ENCODE data around the gene LYSET.
"Not testable (repeated sequence)": the region's sequence is repeated elsewhere in the genome, so short reads cannot be mapped to it uniquely, and the experiment has no call there.

Gene LYSET

GRCh38 chr14:93159625-93160352, 25.3 kb upstream of the LYSET start:
- H3K27ac Mint-ChIP-seq; ATAC-seq (replicated peaks); H3K4me3 Mint-ChIP-seq; H3K9me3 Mint-ChIP-seq; H3K27me3 Mint-ChIP-seq; H3K36me3 Mint-ChIP-seq; DNase-seq; H3K4me1 Mint-ChIP-seq: not testable (repeated sequence)

- no peaks in the 10 kb centered on the region for H3K27me3 Mint-ChIP-seq
- DNase-seq (no peak), ATAC-seq (replicated peaks) (peak in 1 of 2 donors; percentile 53)
- H3K36me3 Mint-ChIP-seq = no peaks in the 10 kb centered on the region
- H3K4me1 Mint-ChIP-seq = no peaks in the 10 kb centered on the region
- no peak overlapping the region for H3K4me3 Mint-ChIP-seq
- H3K27ac Mint-ChIP-seq = no peak overlapping the region
- H3K9me3 Mint-ChIP-seq = no peaks in the 10 kb centered on the region
Measured at GRCh38 chr14:93160353-93160801, 24.7 kb upstream of the LYSET start.

GRCh38 chr14:93161411-93161940, 23.6 kb upstream of the LYSET start:
- H3K4me3 Mint-ChIP-seq = no peak overlapping the region
- H3K36me3 Mint-ChIP-seq = no peaks in the 10 kb centered on the region
- H3K27me3 Mint-ChIP-seq = no peaks in the 10 kb centered on the region
- H3K9me3 Mint-ChIP-seq = no peaks in the 10 kb centered on the region
- no peak for DNase-seq
- H3K4me1 Mint-ChIP-seq = no peaks in the 10 kb centered on the region
- ATAC-seq (replicated peaks) = no peak
- no peak overlapping the region for H3K27ac Mint-ChIP-seq

- Mint-ChIP-seq H3K4me1 (no peaks in the 10 kb centered on the region), H3K36me3 (no peaks in the 10 kb centered on the region), H3K27ac (no peak overlapping the region), H3K4me3 (no peak overlapping the region), H3K9me3 (no peaks in the 10 kb centered on the region), H3K27me3 (no peaks in the 10 kb centered on the region)
- DNase-seq (no peak), ATAC-seq (replicated peaks) (no peak)
Measured at GRCh38 chr14:93163564-93163963, 21.6 kb upstream of the LYSET start.

DNA sequence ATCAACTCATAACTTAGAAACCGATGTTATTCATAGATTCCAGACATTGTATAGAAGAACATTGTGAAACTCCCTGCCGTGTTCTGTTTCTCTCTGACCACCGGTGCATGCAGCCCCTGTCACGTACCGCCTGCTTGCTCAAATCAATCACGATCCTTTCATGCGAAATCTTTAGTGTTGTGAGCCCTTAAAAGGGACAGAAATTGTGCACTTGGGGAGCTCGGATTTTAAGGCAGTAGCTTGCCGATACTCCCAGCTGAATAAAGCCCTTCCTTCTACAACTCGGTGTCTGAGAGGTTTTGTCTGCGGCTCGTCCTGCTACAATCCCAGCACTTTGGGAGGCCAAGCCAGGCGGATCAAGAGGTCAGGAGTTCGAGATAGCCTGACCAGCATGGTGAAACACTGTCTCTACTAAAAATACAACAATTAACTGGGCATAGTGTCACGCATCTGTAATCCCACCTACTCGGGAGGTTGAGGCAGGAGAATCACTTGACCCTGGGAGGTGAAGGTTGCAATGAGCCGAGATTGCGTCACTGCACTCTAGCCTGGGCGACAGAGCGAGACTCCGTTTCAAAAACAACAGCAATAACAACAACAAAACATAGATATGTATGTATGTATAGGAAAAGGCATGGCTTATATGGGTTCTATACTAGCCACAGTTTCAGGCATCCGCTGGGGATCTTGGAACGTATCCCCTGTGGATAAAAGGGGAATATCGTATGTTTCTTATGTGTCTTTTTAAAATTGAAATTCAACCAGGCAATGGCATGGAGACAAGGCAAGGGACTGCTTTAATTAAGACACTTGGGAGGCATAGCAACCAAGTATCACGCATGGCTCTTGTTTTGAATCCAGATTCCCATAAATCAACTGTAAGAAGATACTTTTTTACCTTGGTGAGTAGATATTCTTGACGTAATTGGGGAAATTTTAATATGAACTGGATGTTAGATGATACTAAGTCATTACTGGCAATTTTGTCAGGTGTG, 19.5 kb upstream of the LYSET start:
- not testable (repeated sequence) for H3K9me3 Mint-ChIP-seq, H3K4me3 Mint-ChIP-seq, DNase-seq

GRCh38 chr14:93168610-93169009, 16.5 kb upstream of the LYSET start:
- H3K27me3 Mint-ChIP-seq; ATAC-seq (replicated peaks); H3K9me3 Mint-ChIP-seq; H3K4me3 Mint-ChIP-seq; H3K4me1 Mint-ChIP-seq; H3K36me3 Mint-ChIP-seq; H3K27ac Mint-ChIP-seq; DNase-seq: not testable (repeated sequence)

More for the DNA sequence above, 19.5 kb upstream of the LYSET start:
- H3K27ac Mint-ChIP-seq; H3K36me3 Mint-ChIP-seq; ATAC-seq (replicated peaks); H3K4me1 Mint-ChIP-seq; H3K27me3 Mint-ChIP-seq: not testable (repeated sequence)

DNA sequence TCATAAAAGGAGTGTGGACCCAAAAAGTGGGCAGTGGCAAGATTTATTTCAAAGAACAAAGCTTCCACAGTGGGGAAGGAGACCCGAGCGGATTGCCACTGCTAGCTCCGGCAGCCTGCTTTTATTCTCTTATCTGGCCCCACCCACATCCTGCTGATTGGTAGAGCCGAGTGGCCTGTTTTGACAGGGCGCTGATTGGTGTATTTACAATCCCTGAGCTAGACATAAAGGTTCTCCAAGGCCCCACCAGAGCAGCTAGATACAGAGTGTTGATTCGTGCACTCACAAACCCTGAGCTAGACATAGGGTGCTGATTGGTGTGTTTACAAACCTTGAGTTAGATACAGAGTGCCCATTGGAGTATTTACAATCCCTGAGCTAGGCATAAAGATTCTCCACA, 15.5 kb upstream of the LYSET start:
- not testable (repeated sequence) for H3K27ac Mint-ChIP-seq; H3K4me3 Mint-ChIP-seq; H3K36me3 Mint-ChIP-seq; DNase-seq; ATAC-seq (replicated peaks); H3K4me1 Mint-ChIP-seq; H3K9me3 Mint-ChIP-seq
- peaks cover 0 to 10% of the 10 kb centered on the region in 2 donors for H3K27me3 Mint-ChIP-seq

- not testable (repeated sequence) for ATAC-seq (replicated peaks); H3K9me3 Mint-ChIP-seq; H3K4me1 Mint-ChIP-seq; H3K27ac Mint-ChIP-seq; DNase-seq; H3K4me3 Mint-ChIP-seq; H3K36me3 Mint-ChIP-seq
- H3K27me3 Mint-ChIP-seq = peaks cover 0 to 10% of the 10 kb centered on the region in 2 donors
Measured at GRCh38 chr14:93170141-93170540, 15.0 kb upstream of the LYSET start.

DNA sequence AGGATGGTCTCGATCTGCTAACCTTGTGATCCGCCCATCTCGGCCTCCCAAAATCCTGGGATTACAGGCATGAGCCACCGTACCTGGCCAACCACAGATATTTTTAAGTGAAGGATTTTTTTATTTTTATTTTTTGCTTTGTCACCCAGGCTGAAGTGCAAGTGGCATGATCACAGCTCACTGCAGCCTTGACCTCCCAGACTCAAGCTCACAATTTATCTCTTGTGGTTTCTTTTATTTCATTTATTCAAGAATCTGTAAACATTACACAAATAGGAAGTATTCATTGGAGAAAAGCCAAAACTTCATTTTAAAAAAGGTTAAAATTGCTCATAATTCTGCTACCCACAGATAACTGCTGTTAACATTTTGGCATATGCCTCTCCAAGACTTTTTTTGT, 13.7 kb upstream of the LYSET start:
- Mint-ChIP-seq H3K27ac (no peak overlapping the region), H3K4me3 (no peak overlapping the region), H3K4me1 (no peaks in the 10 kb centered on the region), H3K36me3 (no peaks in the 10 kb centered on the region), H3K27me3 (peaks cover 0 to 10% of the 10 kb centered on the region in 2 donors), H3K9me3 (peaks cover 0 to 1% of the 10 kb centered on the region in 2 donors)
- DNase-seq = no peak
- ATAC-seq (replicated peaks) = no peak

- Mint-ChIP-seq H3K27me3 (peaks cover 0 to 10% of the 10 kb centered on the region in 2 donors), H3K4me1 (no peaks in the 10 kb centered on the region), H3K9me3 (peaks cover 0 to 1% of the 10 kb centered on the region in 2 donors), H3K27ac (no peak overlapping the region), H3K4me3 (no peak overlapping the region), H3K36me3 (no peaks in the 10 kb centered on the region)
- DNase-seq (no peak), ATAC-seq (replicated peaks) (no peak)
Measured at GRCh38 chr14:93173943-93174395, 11.1 kb upstream of the LYSET start.

DNA sequence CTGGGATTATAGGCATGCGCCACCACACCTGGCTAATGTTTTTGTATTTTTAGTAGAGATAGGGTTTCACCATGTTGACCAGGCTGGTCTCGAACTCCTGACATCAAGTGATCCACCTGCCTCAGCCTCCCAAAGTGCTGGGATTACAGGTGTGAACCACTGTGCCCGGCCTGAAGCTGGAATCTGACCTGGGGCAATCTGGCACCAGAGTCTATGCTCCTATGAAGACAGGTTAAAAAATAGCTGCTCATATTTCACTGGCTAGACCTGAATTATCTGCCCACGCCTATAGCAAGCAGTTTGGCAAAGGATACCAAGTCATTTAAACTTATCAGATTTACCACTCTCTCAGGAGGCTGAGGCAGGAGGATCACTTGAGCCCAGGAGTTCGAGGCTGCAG, 10.4 kb upstream of the LYSET start:
- not testable (repeated sequence) for ATAC-seq (replicated peaks); H3K36me3 Mint-ChIP-seq; DNase-seq; H3K4me3 Mint-ChIP-seq; H3K27ac Mint-ChIP-seq; H3K9me3 Mint-ChIP-seq; H3K4me1 Mint-ChIP-seq
- peaks cover 0 to 10% of the 10 kb centered on the region in 2 donors for H3K27me3 Mint-ChIP-seq

- ATAC-seq (replicated peaks) = no peak
- no peaks in the 10 kb centered on the region for H3K4me1 Mint-ChIP-seq
- H3K27ac Mint-ChIP-seq = no peak overlapping the region
- no peak overlapping the region for H3K4me3 Mint-ChIP-seq
- H3K36me3 Mint-ChIP-seq = no peaks in the 10 kb centered on the region
- H3K9me3 Mint-ChIP-seq = no peaks in the 10 kb centered on the region
- peaks cover 0 to 10% of the 10 kb centered on the region in 2 donors for H3K27me3 Mint-ChIP-seq
- no peak for DNase-seq
Measured at GRCh38 chr14:93175492-93175891, 9.6 kb upstream of the LYSET start.

- peak overlapping the region; percentile 90 to 93 for H3K4me3 Mint-ChIP-seq
- DNase-seq (no peak), ATAC-seq (replicated peaks) (no peak)
- peaks cover 16 to 28% of the 10 kb centered on the region in 2 donors for H3K4me1 Mint-ChIP-seq
- H3K27me3 Mint-ChIP-seq = no peaks in the 10 kb centered on the region
- H3K36me3 Mint-ChIP-seq = peaks cover 7 to 12% of the 10 kb centered on the region in 2 donors
- no peaks in the 10 kb centered on the region for H3K9me3 Mint-ChIP-seq
- peak overlapping the region; percentile 95 for H3K27ac Mint-ChIP-seq
Measured at GRCh38 chr14:93183596-93184317, 1.4 kb upstream of the LYSET start.

- H3K27me3 Mint-ChIP-seq = no peaks in the 10 kb centered on the region
- no peak for DNase-seq
- H3K27ac Mint-ChIP-seq = peak overlapping the region; percentile 95
- peaks cover 17 to 28% of the 10 kb centered on the region in 2 donors for H3K4me1 Mint-ChIP-seq
- peak overlapping the region; percentile 91 to 93 for H3K4me3 Mint-ChIP-seq
- peaks cover 8 to 18% of the 10 kb centered on the region in 2 donors for H3K36me3 Mint-ChIP-seq
- ATAC-seq (replicated peaks) = peak in 1 of 2 donors; percentile 1
- H3K9me3 Mint-ChIP-seq = no peaks in the 10 kb centered on the region
Measured at GRCh38 chr14:93185349-93185720, 218 bp downstream of the LYSET start.

Data from stimulated activated naive B cell treated with anti-CD40 and anti-IgM and Interleukin-4, amounts not matched to agents 10 μg/mL and 1 μg/mL and 100 μg/mL, for 72 hours (primary cell).